ENCODE data around the gene NIT1.
A peak's percentile ranks its signal among the peaks of the same experiment; 100 is the strongest.
"Not testable (repeated sequence)": the region's sequence is repeated elsewhere in the genome, so short reads cannot be mapped to it uniquely, and the experiment has no call there.

The NIT1 gene

DNA sequence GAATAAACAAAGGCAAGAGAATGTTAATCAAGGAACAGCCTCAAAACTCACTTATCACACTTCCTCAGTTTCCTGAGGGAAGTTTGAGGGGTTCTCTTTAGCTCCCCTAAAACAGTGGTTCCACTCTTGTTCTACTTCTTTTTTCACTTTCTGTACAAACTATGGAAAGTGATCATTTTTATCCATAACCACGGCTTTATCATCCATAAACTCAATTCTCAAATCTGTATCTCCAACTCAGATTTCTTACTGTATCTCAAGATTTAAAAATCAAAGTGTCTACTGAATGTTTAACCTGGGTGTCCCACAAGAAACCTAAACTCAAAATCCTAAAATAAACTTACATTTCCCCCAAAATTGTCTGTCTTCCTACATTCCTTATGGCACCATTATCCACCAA, 4.0 kb upstream of the NIT1 start:
- Histone ChIP-seq H3K4me1 (ENCODE audit: insufficient read depth, low read length) (peaks cover 1% of the 10 kb centered on the region), H3K9me3 (ENCODE audit: control insufficient read depth, insufficient read depth, low read length) (no peaks in the 10 kb centered on the region), H3K9ac (ENCODE audit: low read depth, low read length) (no peak overlapping the region), H3K36me3 (ENCODE audit: insufficient read depth, low read length) (no peaks in the 10 kb centered on the region)

DNA sequence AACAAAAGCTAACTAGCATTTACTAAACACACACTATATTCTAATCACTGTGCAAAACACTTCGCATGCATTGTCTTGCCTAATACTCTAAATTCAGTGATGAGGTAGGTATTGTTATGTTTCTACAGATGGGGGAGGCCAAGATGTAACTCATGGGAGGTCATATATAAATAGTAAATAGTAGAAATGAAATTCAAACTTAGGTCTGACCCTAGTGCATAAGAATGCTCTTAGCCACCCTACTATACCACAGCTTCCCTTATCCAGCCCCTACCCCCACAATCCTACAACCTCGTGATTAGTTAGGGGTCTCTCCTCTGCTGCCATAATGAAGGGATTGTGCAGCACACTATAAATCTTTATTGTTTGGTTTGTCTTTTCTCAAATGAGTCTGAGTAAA, 3.3 kb upstream of the NIT1 start:
- H3K9ac ChIP-seq (ENCODE audit: low read depth, low read length): no peak overlapping the region
- peaks cover 8% of the 10 kb centered on the region for H3K4me1 ChIP-seq (ENCODE audit: insufficient read depth, low read length)
- H3K9me3 ChIP-seq (ENCODE audit: control insufficient read depth, insufficient read depth, low read length): no peaks in the 10 kb centered on the region
- H3K36me3 ChIP-seq (ENCODE audit: insufficient read depth, low read length): no peaks in the 10 kb centered on the region

DNA sequence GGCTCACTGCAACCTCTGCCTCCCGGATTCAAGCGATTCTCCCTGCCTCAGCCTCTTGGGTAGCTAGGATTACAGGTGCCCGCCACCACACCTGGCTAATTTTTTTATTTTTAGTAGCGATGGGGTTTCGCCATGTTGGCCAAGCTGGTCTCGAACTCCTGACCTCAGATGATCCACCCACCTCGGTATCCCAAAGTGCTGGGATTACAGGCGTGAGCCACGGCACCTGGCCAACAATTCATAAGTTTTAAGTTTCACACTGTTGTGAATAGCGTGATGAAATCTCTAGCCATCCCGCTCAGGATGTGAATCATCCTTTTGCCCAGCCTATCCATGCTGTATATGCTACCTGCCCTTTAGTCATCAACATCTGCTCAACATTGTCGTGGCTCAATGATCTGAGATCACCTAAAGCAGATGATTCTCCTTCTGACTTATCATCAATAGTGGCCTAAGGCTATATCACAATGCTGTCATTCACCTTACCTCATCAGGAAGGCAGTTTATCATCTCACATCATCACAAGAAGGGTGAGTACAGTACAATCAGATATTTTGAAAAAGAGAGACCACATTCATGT, 2.7 kb upstream of the NIT1 start:
- Histone ChIP-seq H3K4me1 (ENCODE audit: insufficient read depth, low read length) (peaks cover 12% of the 10 kb centered on the region), H3K36me3 (ENCODE audit: insufficient read depth, low read length) (peaks cover 5% of the 10 kb centered on the region), H3K9ac (ENCODE audit: low read depth, low read length) (no peak overlapping the region), H3K9me3 (ENCODE audit: control insufficient read depth, insufficient read depth, low read length) (no peaks in the 10 kb centered on the region)

DNA sequence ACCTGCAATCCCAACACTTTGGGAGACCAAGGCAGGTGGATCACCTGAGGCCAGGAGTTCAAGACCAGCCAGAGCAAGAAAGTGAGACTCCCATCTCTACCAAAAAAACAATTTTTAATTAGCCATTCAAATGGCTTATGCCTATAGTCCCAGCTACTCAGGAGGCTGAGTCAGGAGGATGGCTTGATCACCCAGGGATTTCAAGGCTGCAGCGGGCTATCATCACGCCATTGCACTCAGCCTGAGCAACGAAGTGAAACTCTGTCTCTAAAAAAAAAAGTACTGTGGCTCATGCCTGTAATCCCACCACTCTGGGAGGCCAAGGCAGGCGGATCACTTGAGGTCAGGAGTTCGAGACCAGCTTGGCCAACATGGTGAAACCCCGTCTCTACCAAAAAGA, 1.9 kb upstream of the NIT1 start:
- not testable (repeated sequence) for H3K9me3 ChIP-seq (ENCODE audit: control insufficient read depth, insufficient read depth, low read length); H3K9ac ChIP-seq (ENCODE audit: low read depth, low read length)
- Histone ChIP-seq H3K4me1 (ENCODE audit: insufficient read depth, low read length) (peaks cover 12% of the 10 kb centered on the region), H3K36me3 (ENCODE audit: insufficient read depth, low read length) (peaks cover 12% of the 10 kb centered on the region)

DNA sequence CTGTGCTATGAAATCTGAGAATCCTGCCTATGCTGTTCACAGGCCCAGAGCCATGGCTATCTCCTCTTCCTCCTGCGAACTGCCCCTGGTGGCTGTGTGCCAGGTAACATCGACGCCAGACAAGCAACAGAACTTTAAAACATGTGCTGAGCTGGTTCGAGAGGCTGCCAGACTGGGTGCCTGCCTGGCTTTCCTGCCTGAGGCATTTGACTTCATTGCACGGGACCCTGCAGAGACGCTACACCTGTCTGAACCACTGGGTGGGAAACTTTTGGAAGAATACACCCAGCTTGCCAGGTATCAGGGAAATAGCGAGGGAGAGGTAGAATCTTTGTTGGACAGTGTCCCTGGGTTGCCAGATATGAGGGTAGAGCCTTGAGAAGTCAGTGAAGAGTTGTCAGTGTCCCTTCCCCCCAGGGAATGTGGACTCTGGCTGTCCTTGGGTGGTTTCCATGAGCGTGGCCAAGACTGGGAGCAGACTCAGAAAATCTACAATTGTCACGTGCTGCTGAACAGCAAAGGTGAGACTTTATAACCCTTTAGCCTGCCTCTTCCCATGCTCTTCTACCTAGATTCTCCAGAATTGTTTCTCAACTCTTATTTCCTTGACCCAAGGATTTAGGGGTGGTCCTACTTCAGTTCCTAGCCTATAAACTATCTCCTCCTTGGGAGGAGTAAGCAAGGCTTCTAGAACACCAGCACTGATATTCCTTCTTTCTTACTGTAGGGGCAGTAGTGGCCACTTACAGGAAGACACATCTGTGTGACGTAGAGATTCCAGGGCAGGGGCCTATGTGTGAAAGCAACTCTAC, 1.4 kb downstream of the NIT1 start:
- no peaks in the 10 kb centered on the region for H3K9me3 ChIP-seq (ENCODE audit: control insufficient read depth, insufficient read depth, low read length)
- H3K9ac ChIP-seq (ENCODE audit: low read depth, low read length): peak overlapping the region; percentile 80; the same call in 1 of the 2 replicates
- peaks cover 12% of the 10 kb centered on the region for H3K4me1 ChIP-seq (ENCODE audit: insufficient read depth, low read length)
- peaks cover 28% of the 10 kb centered on the region for H3K36me3 ChIP-seq (ENCODE audit: insufficient read depth, low read length)

DNA sequence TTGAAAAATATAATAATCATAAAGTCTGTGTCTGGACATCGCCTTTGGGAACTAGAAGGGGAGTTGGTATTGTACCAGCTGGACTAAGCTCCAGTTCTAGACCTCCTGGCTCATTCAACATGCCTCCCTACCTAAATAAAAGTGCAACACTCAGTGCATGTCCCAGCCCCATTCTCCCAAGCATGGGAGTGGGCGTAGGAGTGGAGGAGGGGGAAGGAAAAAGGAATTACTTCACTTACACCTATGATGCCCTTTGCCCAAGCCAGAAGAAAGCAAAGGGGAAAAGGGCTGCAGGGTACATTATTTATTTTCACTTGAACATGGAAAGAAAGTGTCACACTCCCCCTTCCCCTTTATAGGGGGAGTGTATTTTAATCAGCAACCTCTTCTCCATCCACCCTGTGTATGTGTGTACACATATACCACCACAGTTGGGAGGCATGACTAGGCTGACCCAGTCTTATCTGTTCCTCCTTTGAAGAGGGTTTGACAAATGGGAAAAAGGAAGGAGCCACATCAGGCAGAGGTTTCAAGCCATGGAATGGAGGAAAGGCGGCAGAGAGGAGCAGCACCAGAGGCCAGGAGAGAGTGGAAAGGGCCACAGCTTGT, 3.2 kb downstream of the NIT1 start:
- H3K9me3 ChIP-seq (ENCODE audit: control insufficient read depth, insufficient read depth, low read length): no peaks in the 10 kb centered on the region
- peaks cover 12% of the 10 kb centered on the region for H3K4me1 ChIP-seq (ENCODE audit: insufficient read depth, low read length)
- H3K36me3 ChIP-seq (ENCODE audit: insufficient read depth, low read length): peaks cover 35% of the 10 kb centered on the region
- H3K9ac ChIP-seq (ENCODE audit: low read depth, low read length): no peak overlapping the region

DNA sequence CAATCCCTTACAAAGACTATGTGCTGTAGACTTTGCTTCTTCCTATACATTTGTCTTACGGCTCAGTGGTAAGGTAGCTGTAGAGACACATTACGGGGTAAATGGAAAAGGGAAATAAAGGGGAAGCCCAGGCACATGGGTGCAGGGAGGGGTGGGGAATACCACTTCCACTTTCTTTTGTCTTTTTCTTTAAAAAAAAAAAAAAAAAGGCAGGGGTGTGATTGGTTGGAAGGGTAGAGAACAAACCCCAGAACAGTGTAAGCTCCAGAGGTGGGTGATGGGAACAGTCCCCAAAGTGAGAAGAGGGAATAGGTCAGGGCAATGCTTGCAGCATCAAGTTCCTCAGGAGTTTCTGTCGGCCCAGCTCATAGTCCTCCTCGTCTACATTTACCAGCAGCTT, 3.9 kb downstream of the NIT1 start:
- H3K9ac ChIP-seq (ENCODE audit: low read depth, low read length): no peak overlapping the region
- H3K9me3 ChIP-seq (ENCODE audit: control insufficient read depth, insufficient read depth, low read length): no peaks in the 10 kb centered on the region
- H3K4me1 ChIP-seq (ENCODE audit: insufficient read depth, low read length): peaks cover 12% of the 10 kb centered on the region
- H3K36me3 ChIP-seq (ENCODE audit: insufficient read depth, low read length): peaks cover 35% of the 10 kb centered on the region

DNA sequence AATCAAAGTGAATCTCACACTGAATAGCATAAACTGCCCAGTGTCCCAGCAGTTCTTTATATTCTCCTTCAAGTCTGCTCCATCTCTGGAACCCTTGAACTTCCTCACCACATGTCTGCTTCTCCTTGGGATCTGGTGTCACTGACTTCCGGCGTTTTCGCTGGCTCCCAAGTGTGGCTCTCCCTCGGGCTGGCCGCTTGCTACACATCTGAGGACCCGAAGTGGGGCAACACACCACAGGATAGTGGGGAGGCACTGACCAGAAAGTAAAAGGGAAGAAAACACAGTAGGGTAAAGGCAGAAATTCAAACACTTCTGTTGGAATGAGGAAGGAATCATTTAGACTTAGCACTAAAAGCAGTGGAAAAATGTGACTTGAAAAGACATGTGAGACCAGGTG, 5.1 kb downstream of the NIT1 start:
- H3K36me3 ChIP-seq (ENCODE audit: insufficient read depth, low read length): peaks cover 41% of the 10 kb centered on the region
- H3K9ac ChIP-seq (ENCODE audit: low read depth, low read length): no peak overlapping the region
- no peaks in the 10 kb centered on the region for H3K9me3 ChIP-seq (ENCODE audit: control insufficient read depth, insufficient read depth, low read length)
- peaks cover 12% of the 10 kb centered on the region for H3K4me1 ChIP-seq (ENCODE audit: insufficient read depth, low read length)

DNA sequence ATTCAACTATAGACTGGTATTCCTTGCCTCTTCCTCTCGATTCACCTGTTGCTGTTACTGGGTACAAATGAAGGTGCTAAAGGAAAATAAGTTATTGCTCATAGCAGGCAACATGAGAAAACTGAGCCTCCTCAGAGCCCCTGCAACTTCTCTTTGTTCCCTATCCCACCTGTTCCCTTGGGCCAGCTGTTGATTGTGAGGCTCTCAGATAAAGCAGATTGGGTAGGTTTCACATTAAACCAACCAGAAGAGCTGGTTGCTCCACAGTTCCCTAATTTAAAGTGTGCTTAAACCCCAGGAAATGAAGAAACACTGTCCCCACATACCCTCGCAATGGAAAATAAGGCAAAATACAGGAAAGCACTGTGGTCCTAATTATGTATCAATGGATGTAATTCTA, 9.7 kb downstream of the NIT1 start:
- Histone ChIP-seq H3K36me3 (ENCODE audit: insufficient read depth, low read length) (peaks cover 28% of the 10 kb centered on the region), H3K4me1 (ENCODE audit: insufficient read depth, low read length) (peaks cover 8% of the 10 kb centered on the region; the same call in 1 of the 2 replicates), H3K9me3 (ENCODE audit: control insufficient read depth, insufficient read depth, low read length) (no peaks in the 10 kb centered on the region), H3K9ac (ENCODE audit: low read depth, low read length) (no peak overlapping the region)

- Histone ChIP-seq H3K4me1 (ENCODE audit: insufficient read depth, low read length) (peaks cover 8% of the 10 kb centered on the region; the same call in 1 of the 2 replicates), H3K9me3 (ENCODE audit: control insufficient read depth, insufficient read depth, low read length) (no peaks in the 10 kb centered on the region), H3K9ac (ENCODE audit: low read depth, low read length) (no peak overlapping the region), H3K36me3 (ENCODE audit: insufficient read depth, low read length) (peaks cover 28% of the 10 kb centered on the region)
These were observed 10.9 kb downstream of the NIT1 start for GRCh38 chr1:161128591-161129420.

DNA sequence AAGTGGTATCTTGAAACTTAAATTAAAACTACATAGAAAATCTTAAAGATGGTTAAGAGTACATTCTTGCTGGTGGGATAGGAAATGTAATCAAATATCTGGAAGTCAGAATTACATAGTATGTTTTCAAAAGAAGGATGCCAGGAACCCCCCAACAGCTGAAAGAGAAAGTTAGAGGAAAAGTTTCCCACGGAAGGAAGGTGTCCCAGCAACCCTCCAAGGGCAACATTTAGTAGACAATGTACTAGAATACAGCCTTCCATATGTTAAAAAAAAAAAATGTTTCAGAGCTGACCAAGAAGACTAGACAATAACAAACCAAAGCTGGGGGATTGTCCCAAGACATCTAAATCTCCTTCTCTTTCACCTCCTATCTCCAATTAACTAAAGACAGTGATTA, 12.4 kb downstream of the NIT1 start:
- H3K36me3 ChIP-seq (ENCODE audit: insufficient read depth, low read length): peaks cover 19% of the 10 kb centered on the region
- no peaks in the 10 kb centered on the region for H3K9me3 ChIP-seq (ENCODE audit: control insufficient read depth, insufficient read depth, low read length)
- H3K4me1 ChIP-seq (ENCODE audit: insufficient read depth, low read length): peaks cover 8% of the 10 kb centered on the region; the same call in 1 of the 2 replicates
- H3K9ac ChIP-seq (ENCODE audit: low read depth, low read length): no peak overlapping the region

DNA sequence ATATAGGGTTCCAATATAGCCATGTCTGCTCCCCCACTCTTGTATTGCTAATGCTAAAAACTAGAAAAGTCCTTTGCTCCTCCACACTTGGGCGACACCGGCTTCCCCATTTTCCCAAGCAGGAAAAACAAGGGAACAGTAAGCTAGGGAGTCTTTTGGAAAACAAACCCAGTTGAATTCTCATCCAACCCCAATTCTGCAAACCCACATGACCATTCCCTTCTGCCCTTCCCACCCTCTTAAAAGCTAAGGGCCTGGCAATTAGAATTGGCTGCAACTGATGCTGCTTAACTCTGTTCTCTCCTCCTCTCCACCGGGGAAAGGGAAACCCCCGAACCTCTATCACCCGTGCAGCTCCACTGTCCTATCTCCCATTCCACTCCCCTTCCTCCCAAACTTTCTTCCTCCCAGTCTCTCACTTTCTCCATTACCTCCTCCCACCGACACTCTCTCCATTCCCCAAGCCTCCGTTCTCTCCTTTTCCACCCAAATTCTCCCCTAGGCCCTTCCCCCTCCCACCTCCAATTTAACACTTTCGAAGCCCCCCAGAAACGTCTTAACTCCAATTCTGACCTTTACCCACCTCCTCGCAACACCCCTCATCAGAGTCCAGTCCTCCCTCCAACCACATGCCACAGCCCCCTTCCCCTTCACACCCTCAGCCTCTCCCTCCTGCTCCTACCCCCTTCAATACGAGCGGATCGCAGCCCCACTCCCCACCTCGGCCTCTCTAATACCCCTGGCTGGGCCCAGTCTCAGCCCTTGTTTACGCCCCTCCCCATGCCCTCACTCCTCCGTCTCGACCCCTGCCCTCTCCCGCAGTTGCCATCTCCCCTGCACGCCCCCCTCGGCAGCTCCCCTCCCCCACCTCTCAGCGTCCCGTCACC, 13.9 kb downstream of the NIT1 start:
- peaks cover 18% of the 10 kb centered on the region for H3K36me3 ChIP-seq (ENCODE audit: insufficient read depth, low read length)
- H3K4me1 ChIP-seq (ENCODE audit: insufficient read depth, low read length): peaks cover 8% of the 10 kb centered on the region; the same call in 1 of the 2 replicates
- H3K9me3 ChIP-seq (ENCODE audit: control insufficient read depth, insufficient read depth, low read length): no peaks in the 10 kb centered on the region
- H3K9ac ChIP-seq (ENCODE audit: low read depth, low read length): peak overlapping the region; percentile 76

- peaks cover 8% of the 10 kb centered on the region; the same call in 1 of the 2 replicates for H3K4me1 ChIP-seq (ENCODE audit: insufficient read depth, low read length)
- H3K9ac ChIP-seq (ENCODE audit: low read depth, low read length): peak within 1 kb of the TSS; percentile 76
- peaks cover 16% of the 10 kb centered on the region for H3K36me3 ChIP-seq (ENCODE audit: insufficient read depth, low read length)
- no peaks in the 10 kb centered on the region for H3K9me3 ChIP-seq (ENCODE audit: control insufficient read depth, insufficient read depth, low read length)
These were observed 14.7 kb downstream of the NIT1 start, which contains the start of gene DEDD for GRCh38 chr1:161132410-161133219. Gene DEDD, minus strand, starts transcription at chr1:161132667. Its CDS starts 8,205 bp downstream, at chr1:161124462.
